T-helper 17 cell (primary cell): Measurements from ENCODE around the gene SYNDIG1. TPM values are rescaled to one million over a fixed set of nuclear protein-coding genes. Genes with fewer than 3 reads are reported as not detected.
"Not testable (repeated sequence)": the region's sequence is repeated elsewhere in the genome, so short reads cannot be mapped to it uniquely, and the experiment has no call there.

Experiments
- ATAC-seq: fragments of 150-1000 bp; cut with Tn5 transposase; 2 replicates; pipeline ENCODE4 v1.10.0; 2021; ENCODE audit warnings: mild to moderate bottlenecking, moderate library complexity
- DNase-seq, 3 donors: peaks; one replicate each; pipeline versions ENCODE4 v3.0.0 to v3.0.0-alpha.2; 2020 to 2021
- H3K9me3 ChIP-seq: one replicate; pipeline ENCODE4 v1.7.0; 2013; ENCODE audit warnings: low read length, mild to moderate bottlenecking; ENCODE audit not compliant: control insufficient read depth, poor library complexity, severe bottlenecking
- H3K27ac Mint-ChIP-seq: one replicate; pipeline ENCODE4 v1.8.0; 2022; ENCODE audit warnings: mild to moderate bottlenecking, moderate library complexity, mixed read lengths
- H3K27me3 Mint-ChIP-seq: one replicate; pipeline ENCODE4 v1.8.0; 2022; ENCODE audit warnings: mixed read lengths
- H3K36me3 Mint-ChIP-seq: one replicate; pipeline ENCODE4 v1.8.0; 2022; ENCODE audit warnings: low read depth, mixed read lengths
- H3K4me1 Mint-ChIP-seq: one replicate; pipeline ENCODE4 v1.8.0; 2022; ENCODE audit warnings: mild to moderate bottlenecking, mixed read lengths
- H3K4me3 Mint-ChIP-seq: one replicate; pipeline ENCODE4 v1.8.0; 2022; ENCODE audit warnings: mild to moderate bottlenecking, moderate library complexity, mixed read lengths
- total RNA-seq, 4 donors: library from RNA in 2 of 4; stranded (reverse) in 2 of 4; gene quantifications; one replicate each; pipeline ENCODE4 v1.2.3 and lab custom pipeline; 2022 to 2026

SYNDIG1 gene
- total RNA-seq, 2 donors from 2014 or later, result not detected

GRCh38 chr20:24611360-24612140, 142.1 kb downstream of the SYNDIG1 start:
- H3K4me1 Mint-ChIP-seq, result peaks cover 3% of the 10 kb centered on the region
- H3K27ac Mint-ChIP-seq, result no peak overlapping the region
- DNase-seq (no peak), ATAC-seq (no peak)
- peaks cover 28% of the 10 kb centered on the region for H3K27me3 Mint-ChIP-seq
- H3K9me3 ChIP-seq, result no peaks in the 10 kb centered on the region
- no peak overlapping the region for H3K4me3 Mint-ChIP-seq
- H3K36me3 Mint-ChIP-seq, result no peaks in the 10 kb centered on the region

DNA sequence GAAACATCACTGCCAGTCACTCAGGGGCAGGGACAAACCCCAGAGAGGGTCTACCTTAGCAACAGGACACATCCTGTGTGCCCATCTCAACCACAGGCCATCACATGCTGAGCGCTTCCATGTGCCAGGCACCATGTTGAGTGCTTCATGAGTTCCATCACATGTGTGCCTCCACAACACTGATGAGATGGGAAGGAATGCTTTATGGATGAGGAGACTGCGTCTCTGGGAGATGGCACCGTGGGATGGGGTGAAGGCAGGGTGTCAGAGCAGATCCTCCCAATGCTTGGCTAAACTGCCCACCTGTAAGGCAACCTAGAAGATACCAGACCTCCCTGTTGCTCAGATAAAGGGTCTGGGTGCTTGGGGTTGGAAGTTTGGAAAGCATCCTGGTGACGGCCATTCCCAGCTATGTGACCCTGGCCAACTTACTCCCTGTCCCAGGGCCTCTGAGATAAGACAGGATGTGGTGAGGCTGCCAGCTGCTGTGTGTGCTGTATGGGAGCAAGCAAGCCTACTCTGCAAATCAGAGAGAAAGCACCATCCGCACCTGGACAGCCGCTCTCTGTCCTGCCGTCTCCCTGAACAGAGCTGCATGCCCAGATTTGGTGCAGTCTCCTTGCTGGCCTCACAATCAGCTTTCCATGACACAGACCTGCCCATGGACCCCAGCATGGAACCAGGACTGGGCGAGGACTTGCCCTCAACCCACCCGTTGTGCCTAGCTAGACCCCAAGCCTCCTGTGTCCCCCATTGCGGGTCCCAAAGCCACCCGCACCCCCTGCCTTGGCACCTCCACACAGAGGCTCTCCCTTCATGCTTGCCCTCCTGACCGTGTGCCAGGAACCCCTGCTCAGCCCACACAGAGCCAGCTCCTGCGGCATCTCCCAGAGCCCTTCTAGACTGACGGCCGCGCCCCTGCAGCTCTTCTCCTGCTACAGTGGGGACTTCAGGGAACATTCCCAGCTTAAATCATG, 143.7 kb downstream of the SYNDIG1 start:
- DNase-seq (no peak), ATAC-seq (no peak)
- H3K9me3 ChIP-seq, result no peaks in the 10 kb centered on the region
- H3K27ac Mint-ChIP-seq, result no peak overlapping the region
- H3K27me3 Mint-ChIP-seq, result peaks cover 34% of the 10 kb centered on the region
- no peak overlapping the region for H3K4me3 Mint-ChIP-seq
- H3K4me1 Mint-ChIP-seq, result peaks cover 3% of the 10 kb centered on the region
- H3K36me3 Mint-ChIP-seq, result no peaks in the 10 kb centered on the region

GRCh38 chr20:24614341-24614740, 144.9 kb downstream of the SYNDIG1 start:
- peaks cover 42% of the 10 kb centered on the region for H3K27me3 Mint-ChIP-seq
- H3K9me3 ChIP-seq, result no peaks in the 10 kb centered on the region
- DNase-seq, result no peak
- no peaks in the 10 kb centered on the region for H3K36me3 Mint-ChIP-seq
- no peak for ATAC-seq
- H3K4me1 Mint-ChIP-seq, result peaks cover 1% of the 10 kb centered on the region
- no peak overlapping the region for H3K4me3 Mint-ChIP-seq
- no peak overlapping the region for H3K27ac Mint-ChIP-seq

GRCh38 chr20:24615353-24615752, 145.9 kb downstream of the SYNDIG1 start:
- no peak overlapping the region for H3K4me3 Mint-ChIP-seq
- H3K27me3 Mint-ChIP-seq, result peaks cover 40% of the 10 kb centered on the region
- no peaks in the 10 kb centered on the region for H3K9me3 ChIP-seq
- H3K4me1 Mint-ChIP-seq, result peaks cover under 1% of the 10 kb centered on the region
- H3K27ac Mint-ChIP-seq, result no peak overlapping the region
- DNase-seq (no peak), ATAC-seq (no peak)
- H3K36me3 Mint-ChIP-seq, result no peaks in the 10 kb centered on the region

DNA sequence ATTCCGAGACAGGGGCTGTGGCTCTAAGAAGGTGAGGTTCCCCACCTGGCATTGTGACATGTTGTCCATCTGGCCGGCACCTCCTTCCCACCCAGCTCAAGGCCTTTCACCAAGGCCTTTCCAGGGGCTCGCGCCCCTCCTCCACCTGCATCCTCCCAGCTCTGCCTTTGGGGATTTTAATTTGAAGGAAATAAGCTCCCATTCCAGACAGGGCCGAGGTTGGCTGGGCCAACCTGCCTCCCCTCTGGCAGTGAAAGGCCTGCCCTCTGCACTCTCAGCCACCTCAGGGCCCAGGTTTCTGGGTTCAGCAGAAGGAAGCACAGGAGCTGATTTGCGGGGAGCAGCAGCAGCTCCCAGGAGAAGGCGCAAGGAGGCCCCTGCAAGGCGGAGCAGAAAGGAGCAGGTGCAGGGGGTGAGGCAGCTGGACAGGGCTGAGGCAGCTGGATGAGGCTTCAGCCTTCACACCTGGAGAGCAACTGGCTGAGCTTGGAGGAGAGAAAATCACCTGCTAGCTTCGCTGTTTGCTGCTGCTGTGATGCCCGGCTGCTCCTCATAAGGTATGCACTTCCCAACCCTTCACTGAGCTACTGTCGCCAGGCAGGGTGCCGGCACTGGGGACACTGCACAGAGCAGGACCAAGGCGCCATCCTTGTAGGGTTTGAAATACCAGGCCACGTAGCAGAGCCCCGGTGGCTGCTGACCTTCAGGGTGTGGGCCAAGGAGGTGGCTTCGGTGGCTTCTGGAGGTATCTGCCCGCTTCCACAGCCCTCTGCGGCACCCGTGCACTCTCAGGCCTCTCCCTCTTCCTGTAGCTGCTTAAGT, 147.0 kb downstream of the SYNDIG1 start:
- H3K4me3 Mint-ChIP-seq, result no peak overlapping the region
- H3K9me3 ChIP-seq, result no peaks in the 10 kb centered on the region
- H3K27me3 Mint-ChIP-seq, result peaks cover 41% of the 10 kb centered on the region
- H3K36me3 Mint-ChIP-seq, result no peaks in the 10 kb centered on the region
- no peak overlapping the region for H3K27ac Mint-ChIP-seq
- no peak for ATAC-seq
- H3K4me1 Mint-ChIP-seq, result peaks cover 2% of the 10 kb centered on the region
- DNase-seq, result no peak

- H3K4me3 Mint-ChIP-seq, result no peak overlapping the region
These were observed 147.6 kb downstream of the SYNDIG1 start for GRCh38 chr20:24617080-24617432.

DNA sequence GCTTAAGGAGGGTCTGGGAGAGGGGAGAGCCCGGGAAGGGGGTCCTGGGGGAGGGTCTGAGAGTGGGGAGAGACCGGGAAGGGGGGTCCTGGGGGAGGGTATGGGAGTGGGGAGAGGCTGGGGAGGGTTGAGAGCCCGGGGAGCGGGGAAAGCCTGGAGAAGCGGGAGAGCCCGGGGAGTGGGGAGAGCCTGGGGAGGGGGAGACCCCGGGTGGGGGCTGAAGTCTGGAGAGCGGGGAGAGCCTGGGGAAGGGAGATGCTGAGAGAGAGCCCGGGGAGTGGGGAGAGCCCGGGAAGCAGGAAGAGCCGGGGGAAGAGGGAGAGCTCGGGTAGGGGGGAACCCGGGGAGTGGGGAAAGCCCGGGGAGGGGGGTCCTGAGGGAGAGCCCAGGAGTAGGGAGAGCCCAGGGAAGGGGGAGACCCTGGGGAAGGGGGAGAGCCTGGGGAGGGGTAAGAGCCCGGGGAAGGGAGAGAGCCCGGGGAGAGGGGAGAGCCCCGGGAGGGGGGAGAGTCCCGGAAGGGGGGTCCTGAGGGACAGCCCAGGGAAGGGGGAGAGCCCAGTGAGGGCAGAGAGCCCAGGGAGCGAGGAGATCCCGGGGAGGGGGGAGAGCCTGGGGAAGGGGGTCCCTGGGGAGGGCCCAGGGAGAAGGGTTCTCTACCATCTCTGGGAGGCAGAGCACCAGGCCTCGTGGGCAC, 148.5 kb downstream of the SYNDIG1 start:
- ATAC-seq (no peak), DNase-seq (no peak)
- Mint-ChIP-seq H3K27me3 (peaks cover 30% of the 10 kb centered on the region), H3K4me1 (peaks cover 2% of the 10 kb centered on the region), H3K27ac (no peak overlapping the region), H3K36me3 (no peaks in the 10 kb centered on the region), H3K4me3 (no peak overlapping the region)
- no peaks in the 10 kb centered on the region for H3K9me3 ChIP-seq

More at GRCh38 chr20:24617080-24617432, 147.6 kb downstream of the SYNDIG1 start:
- DNase-seq (no peak), ATAC-seq (no peak)
- Mint-ChIP-seq H3K27me3 (peaks cover 37% of the 10 kb centered on the region), H3K4me1 (peaks cover 2% of the 10 kb centered on the region), H3K36me3 (no peaks in the 10 kb centered on the region), H3K27ac (no peak overlapping the region)
- H3K9me3 ChIP-seq, result no peaks in the 10 kb centered on the region

- Mint-ChIP-seq H3K4me3 (no peak overlapping the region), H3K27ac (no peak overlapping the region), H3K36me3 (peaks cover 4% of the 10 kb centered on the region), H3K27me3 (peaks cover 27% of the 10 kb centered on the region), H3K4me1 (peaks cover 2% of the 10 kb centered on the region)
- no peak for ATAC-seq
- H3K9me3 ChIP-seq, result no peaks in the 10 kb centered on the region
- DNase-seq, result no peak
These were observed 149.3 kb downstream of the SYNDIG1 start for GRCh38 chr20:24618739-24619138.

- H3K9me3 ChIP-seq, result no peaks in the 10 kb centered on the region
- H3K4me1 Mint-ChIP-seq, result peaks cover 2% of the 10 kb centered on the region
- peaks cover 4% of the 10 kb centered on the region for H3K36me3 Mint-ChIP-seq
- H3K27ac Mint-ChIP-seq, result no peak overlapping the region
- DNase-seq, result no peak
- H3K4me3 Mint-ChIP-seq, result no peak overlapping the region
- peaks cover 22% of the 10 kb centered on the region for H3K27me3 Mint-ChIP-seq
- no peak for ATAC-seq
These were observed 149.8 kb downstream of the SYNDIG1 start for GRCh38 chr20:24619212-24619611.

DNA sequence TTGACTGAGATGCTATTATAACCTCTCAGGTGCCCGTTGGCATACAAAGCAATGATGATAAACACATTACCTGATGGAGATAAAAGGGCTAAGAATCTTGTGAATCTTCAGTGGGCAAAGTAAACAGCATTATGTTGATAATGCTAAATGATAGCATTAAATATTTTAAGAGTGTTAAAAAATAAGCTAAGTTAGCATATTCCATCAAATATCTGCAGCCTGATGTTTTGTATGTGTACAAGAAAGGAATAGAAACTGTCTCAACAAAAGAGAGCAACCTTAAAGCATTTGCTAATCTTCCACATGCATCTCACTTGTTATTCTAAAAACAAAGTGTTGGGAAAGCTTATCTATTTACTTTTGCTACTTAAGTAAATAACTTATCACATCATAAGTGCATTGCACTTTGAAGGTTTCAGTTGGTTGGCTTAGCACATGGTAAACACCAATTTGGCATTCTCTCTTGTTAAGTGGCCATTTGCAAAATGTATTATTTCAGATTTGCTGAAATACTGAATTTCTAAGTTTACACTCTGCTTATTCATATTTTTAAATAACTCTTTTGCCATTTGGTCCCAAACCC, 151.6 kb downstream of the SYNDIG1 start:
- peaks cover 2% of the 10 kb centered on the region for H3K4me1 Mint-ChIP-seq
- DNase-seq (no peak), ATAC-seq (no peak)
- H3K27ac Mint-ChIP-seq, result no peak overlapping the region
- no peak overlapping the region for H3K4me3 Mint-ChIP-seq
- H3K27me3 Mint-ChIP-seq, result peaks cover 22% of the 10 kb centered on the region
- no peaks in the 10 kb centered on the region for H3K9me3 ChIP-seq
- H3K36me3 Mint-ChIP-seq, result peaks cover 4% of the 10 kb centered on the region

- H3K4me1 Mint-ChIP-seq, result peaks cover 2% of the 10 kb centered on the region
- peaks cover 16% of the 10 kb centered on the region for H3K27me3 Mint-ChIP-seq
- H3K36me3 Mint-ChIP-seq, result peaks cover 4% of the 10 kb centered on the region
- DNase-seq, result no peak
- no peak overlapping the region for H3K27ac Mint-ChIP-seq
- no peak for ATAC-seq
- no peaks in the 10 kb centered on the region for H3K9me3 ChIP-seq
- H3K4me3 Mint-ChIP-seq, result no peak overlapping the region
These were observed 153.4 kb downstream of the SYNDIG1 start for GRCh38 chr20:24622856-24623255.

DNA sequence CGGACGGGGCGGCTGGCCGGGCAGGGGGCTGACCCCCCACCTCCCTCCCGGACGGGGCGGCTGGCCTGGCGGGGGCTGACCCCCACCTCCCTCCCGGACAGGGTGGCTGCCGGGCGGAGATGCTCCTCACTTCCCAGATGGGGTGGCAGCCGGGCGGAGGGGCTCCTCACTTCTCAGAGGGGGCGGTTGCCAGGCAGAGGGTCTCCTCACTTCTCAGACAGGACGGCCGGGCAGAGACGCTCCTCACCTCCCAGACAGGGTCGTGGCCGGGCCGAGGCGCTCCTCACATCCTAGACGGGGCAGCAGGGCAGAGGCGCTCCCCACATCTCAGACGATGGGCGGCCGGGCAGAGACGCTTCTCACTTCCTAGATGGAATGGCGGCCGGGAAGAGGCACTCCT, 156.7 kb downstream of the SYNDIG1 start:
- H3K36me3 Mint-ChIP-seq, H3K4me1 Mint-ChIP-seq, H3K27ac Mint-ChIP-seq, H3K9me3 ChIP-seq, ATAC-seq, H3K27me3 Mint-ChIP-seq, DNase-seq, H3K4me3 Mint-ChIP-seq: not testable (repeated sequence)
